PC-9 (cell line): Measurements from ENCODE around the gene DTX1. TPM values are rescaled to one million over a fixed set of nuclear protein-coding genes. Genes with fewer than 3 reads are reported as not detected.
"Not testable (repeated sequence)": the region's sequence is repeated elsewhere in the genome, so short reads cannot be mapped to it uniquely, and the experiment has no call there.

ENCODE experiments used
- BruUV-seq: library from RNA; stranded (reverse); fragments of 400-500 nt; replicated peaks from 2 replicates; lab custom pipeline; 2021; lab: Mats Ljungman, UMichigan
- CTCF ChIA-PET: fragments of 300-600 bp; sonication (Branson Sonifier 250); formaldehyde crosslinking; loops from one replicate; lab custom pipeline; 2022; ENCODE audit warnings: antibody characterized with exemption; lab: Charles Lee
- POLR2A ChIA-PET: fragments of 300-600 bp; sonication (Branson Sonifier 250); formaldehyde crosslinking; loops from one replicate; lab custom pipeline; 2022; ENCODE audit warnings: antibody characterized with exemption; ENCODE audit not compliant: unreplicated experiment; lab: Charles Lee
- DNase-seq, 2 experiments: peaks; one replicate each; pipeline versions ENCODE4 v3.0.0 to v3.0.0-alpha.2; 2015 to 2022; ENCODE audit warnings: mixed read lengths in 1 of 2
- H2AFZ ChIP-seq: fragments of 200-600 bp; sonication (generic); 2 replicates; pipeline ENCODE4 v1.8.1; 2017; ENCODE audit warnings: antibody characterized with exemption
- H3F3A ChIP-seq: fragments of 200-600 bp; sonication (generic); 2 replicates; pipeline ENCODE4 v1.8.1; 2017; ENCODE audit warnings: antibody characterized with exemption, mild to moderate bottlenecking, low read depth; ENCODE audit not compliant: insufficient read depth
- H3K27ac ChIP-seq: fragments of 200-600 bp; sonication (generic); 2 replicates; pipeline ENCODE4 v1.6.1; 2016; ENCODE audit warnings: mixed run types
- H3K27me3 ChIP-seq: fragments of 200-600 bp; sonication (generic); 2 replicates; pipeline ENCODE4 v1.6.1; 2016; ENCODE audit warnings: low read depth, mixed run types; ENCODE audit not compliant: insufficient read depth
- H3K36me3 ChIP-seq: fragments of 200-600 bp; sonication (generic); 2 replicates; pipeline ENCODE4 v1.6.1; 2016; ENCODE audit warnings: low read depth, mixed run types
- H3K4me1 ChIP-seq: fragments of 200-600 bp; sonication (generic); replicated peaks from 2 replicates; pipeline ENCODE4 v1.6.1; 2016; ENCODE audit warnings: mixed run types; ENCODE audit not compliant: insufficient read depth
- H3K4me2 ChIP-seq: fragments of 200-600 bp; sonication (generic); 2 replicates; pipeline ENCODE4 v1.6.1; 2017; ENCODE audit warnings: mixed run types
- H3K4me3 ChIP-seq: fragments of 200-600 bp; sonication (generic); 2 replicates; pipeline ENCODE4 v1.6.1; 2016; ENCODE audit warnings: mixed run types
- H3K79me2 ChIP-seq: fragments of 200-600 bp; sonication (generic); 2 replicates; pipeline ENCODE4 v1.6.1; 2017; ENCODE audit warnings: low read depth, mixed run types
- H3K9me2 ChIP-seq: fragments of 200-600 bp; sonication (generic); 2 replicates; pipeline ENCODE4 v1.8.1; 2017; ENCODE audit warnings: mild to moderate bottlenecking; ENCODE audit not compliant: insufficient read depth
- H3K9me3 ChIP-seq: fragments of 200-600 bp; sonication (generic); 2 replicates; pipeline ENCODE4 v1.8.1; 2016; ENCODE audit warnings: low read depth; ENCODE audit not compliant: insufficient read depth
- H4K20me1 ChIP-seq: fragments of 200-600 bp; sonication (generic); 2 replicates; pipeline ENCODE4 v1.8.1; 2017; ENCODE audit not compliant: insufficient read depth
- CTCF ChIP-seq: fragments of 200-600 bp; sonication (generic); conservative IDR thresholded peaks from 2 replicates; pipeline ENCODE4 v1.6.1; 2017; ENCODE audit warnings: mixed run types, antibody characterized with exemption, mild to moderate bottlenecking, moderate library complexity
- EZH2 ChIP-seq: fragments of 200-600 bp; sonication (generic); IDR thresholded peaks from 2 replicates; pipeline ENCODE4 v1.8.0; 2017; ENCODE audit warnings: antibody characterized with exemption, low read depth
- intact Hi-C: fragments of 100-400 bp; cut with micrococcal nuclease; formaldehyde crosslinking; loops from one replicate; pipeline ENCODE4 v1.10.0; 2022; ENCODE audit not compliant: unreplicated experiment
- total RNA-seq: library from RNA; stranded (reverse); gene quantifications from 2 replicates; pipeline ENCODE4 v1.2.3, GENCODE V29; 2021

Gene DTX1
- total RNA-seq, 1 experiment from 2014 or later = 0.13 TPM

- intact Hi-C loops = no loop called here
- Histone ChIP-seq H3K79me2 (no peaks in the 10 kb centered on the region), H3K9me2 (no peaks in the 10 kb centered on the region), H3K4me1 (no peaks in the 10 kb centered on the region), H3K27ac (no peak overlapping the region), H3K9me3 (no peaks in the 10 kb centered on the region), H3F3A (no peaks in the 10 kb centered on the region; the same call in 1 of the 2 replicates), H4K20me1 (no peaks in the 10 kb centered on the region), H3K4me2 (no peak overlapping the region), H2AFZ (no peak overlapping the region), H3K36me3 (no peaks in the 10 kb centered on the region), H3K4me3 (no peak overlapping the region), H3K27me3 (no peaks in the 10 kb centered on the region)
- POLR2A ChIA-PET = interaction anchor here (0.6 kb wide), 1 partner anchor 837 kb away, joined by 3 read pairs; no protein-coding TSS in a partner anchor
- TF ChIP-seq EZH2 (no peak), CTCF (no peak)
- DNase-seq = no peak
- no TSS peak for BruUV-seq
- CTCF ChIA-PET = no interaction called here
Measured at GRCh38 chr12:113115455-113116126, 59.1 kb downstream of the DTX1 start.

- Histone ChIP-seq H3K4me3 (no peak overlapping the region), H4K20me1 (no peaks in the 10 kb centered on the region), H3K4me1 (no peaks in the 10 kb centered on the region), H3K9me3 (no peaks in the 10 kb centered on the region), H3K79me2 (no peaks in the 10 kb centered on the region), H2AFZ (no peak overlapping the region), H3K36me3 (no peaks in the 10 kb centered on the region), H3K9me2 (no peaks in the 10 kb centered on the region), H3K27ac (no peak overlapping the region), H3K27me3 (no peaks in the 10 kb centered on the region), H3K4me2 (no peak overlapping the region), H3F3A (no peaks in the 10 kb centered on the region; the same call in 1 of the 2 replicates)
- intact Hi-C loops = no loop called here
- POLR2A ChIA-PET = no interaction called here
- TF ChIP-seq CTCF (no peak), EZH2 (no peak)
- CTCF ChIA-PET = no interaction called here
- no peak for DNase-seq
- BruUV-seq = no TSS peak
Measured at GRCh38 chr12:113116875-113117274, 60.3 kb downstream of the DTX1 start.

GRCh38 chr12:113117684-113118083 lies 61.2 kb downstream of the DTX1 start:
- BruUV-seq = not testable (repeated sequence)

More at GRCh38 chr12:113117684-113118083, 61.2 kb downstream of the DTX1 start:
- H3K27me3 ChIP-seq, H3K36me3 ChIP-seq, H3K79me2 ChIP-seq, H3K27ac ChIP-seq, DNase-seq, H3F3A ChIP-seq, H2AFZ ChIP-seq, intact Hi-C loops, H3K4me2 ChIP-seq, H3K4me1 ChIP-seq, H3K9me3 ChIP-seq, H4K20me1 ChIP-seq, H3K4me3 ChIP-seq, H3K9me2 ChIP-seq: not testable (repeated sequence)
- ChIA-PET POLR2A (interaction anchor here (0.7 kb wide), 1 partner anchor 217 kb away, joined by 3 read pairs; the partner anchor contains the start of gene SLC8B1), CTCF (interaction anchor here (0.5 kb wide), 1 partner anchor 18 kb away, joined by 3 read pairs; the partner anchor contains the start of gene RASAL1)
